HG03571 (cell line): ENCODE data around the gene PLA2G4D.

ENCODE experiments used
- ATAC-seq: cut with Tn5 transposase; IDR thresholded peaks from one replicate; pipeline ENCODE4 v1.9.1; 2021; ENCODE audit not compliant: unreplicated experiment

PLA2G4D gene

GRCh38 chr15:42129364-42129763 lies 35.0 kb upstream of the PLA2G4D start:
- no peak for ATAC-seq

- no peak for ATAC-seq
Measured at GRCh38 chr15:42128476-42128875, 34.1 kb upstream of the PLA2G4D start.

GRCh38 chr15:42123546-42123945 lies 29.2 kb upstream of the PLA2G4D start:
- ATAC-seq: no peak

GRCh38 chr15:42121682-42122081 lies 27.3 kb upstream of the PLA2G4D start:
- no peak for ATAC-seq

GRCh38 chr15:42121021-42121420 lies 26.7 kb upstream of the PLA2G4D start:
- ATAC-seq: no peak

- ATAC-seq: no peak
Measured at GRCh38 chr15:42120285-42120684, 25.9 kb upstream of the PLA2G4D start.

GRCh38 chr15:42119446-42119760 lies 25.0 kb upstream of the PLA2G4D start:
- ATAC-seq: no peak

GRCh38 chr15:42118650-42119445 lies 24.5 kb upstream of the PLA2G4D start:
- no peak for ATAC-seq

GRCh38 chr15:42111924-42112323 lies 17.6 kb upstream of the PLA2G4D start:
- no peak for ATAC-seq

- no peak for ATAC-seq
Measured at GRCh38 chr15:42110367-42110766, 16.0 kb upstream of the PLA2G4D start.

- no peak for ATAC-seq
Measured at GRCh38 chr15:42108806-42109205, 14.4 kb upstream of the PLA2G4D start.

- ATAC-seq: no peak
Measured at GRCh38 chr15:42108189-42108588, 13.8 kb upstream of the PLA2G4D start.

- ATAC-seq: no peak
Measured at GRCh38 chr15:42107473-42107872, 13.1 kb upstream of the PLA2G4D start.

- no peak for ATAC-seq
Measured at GRCh38 chr15:42106288-42106687, 11.9 kb upstream of the PLA2G4D start.

GRCh38 chr15:42104095-42104891 lies 9.9 kb upstream of the PLA2G4D start:
- ATAC-seq: no peak

- no peak for ATAC-seq
Measured at GRCh38 chr15:42102646-42103235, 8.4 kb upstream of the PLA2G4D start.

- ATAC-seq: no peak
Measured at GRCh38 chr15:42101861-42102260, 7.5 kb upstream of the PLA2G4D start.

- no peak for ATAC-seq
Measured at GRCh38 chr15:42100021-42100800, 5.8 kb upstream of the PLA2G4D start.

GRCh38 chr15:42097018-42097417 lies 2.7 kb upstream of the PLA2G4D start:
- ATAC-seq: no peak

- no peak for ATAC-seq
Measured at GRCh38 chr15:42093966-42094365, 396 bp downstream of the PLA2G4D start.
